ENCODE measurements around the gene MMP19. TPM values are rescaled to one million over a fixed set of nuclear protein-coding genes. Genes with fewer than 3 reads are reported as not detected.
"Not testable (repeated sequence)": the region's sequence is repeated elsewhere in the genome, so short reads cannot be mapped to it uniquely, and the experiment has no call there.

MMP19 gene
- total and polyA plus RNA-seq, 8 donors = 0.63 to 7.5 (median 3.0) TPM

- H3K27me3 ChIP-seq = no peaks in the 10 kb centered on the region
- H3K27ac ChIP-seq = no peak overlapping the region
- intact Hi-C loops (cut with DNase I) = no loop called here
- no peak for TF ChIP-seq CTCF (IDR thresholded peaks at IDR 0.05)
- no peak overlapping the region for H3K4me3 ChIP-seq
- FAIRE-seq (no peak), ATAC-seq (no peak), DNase-seq (no peak)
- no peaks in the 10 kb centered on the region for H3K4me1 ChIP-seq
- no peaks in the 10 kb centered on the region for H3K9me3 ChIP-seq
- H3K36me3 ChIP-seq = no peaks in the 10 kb centered on the region
- WGBS, 2 donors = 94% methylated on average over 4 of the region's 4 CpGs
Measured at GRCh38 chr12:55843431-55843830, 695 bp upstream of the MMP19 start.

GRCh38 chr12:55840581-55841351 lies 2.0 kb downstream of the MMP19 start:
- Histone ChIP-seq H3K36me3 (no peaks in the 10 kb centered on the region), H3K9me3 (no peaks in the 10 kb centered on the region), H3K4me1 (no peaks in the 10 kb centered on the region), H3K27me3 (no peaks in the 10 kb centered on the region), H3K4me3 (no peak overlapping the region), H3K27ac (no peak overlapping the region)
- WGBS, 2 donors = 84% methylated on average over 11 of the region's 11 CpGs
- intact Hi-C loops (cut with DNase I) = no loop called here
- DNase-seq (no peak), ATAC-seq (no peak), FAIRE-seq (no peak)
- no peak for TF ChIP-seq CTCF (IDR thresholded peaks at IDR 0.05)

GRCh38 chr12:55839345-55840140 lies 3.2 kb downstream of the MMP19 start:
- Histone ChIP-seq H3K4me3 (no peak overlapping the region), H3K9me3 (no peaks in the 10 kb centered on the region), H3K36me3 (no peaks in the 10 kb centered on the region), H3K27me3 (no peaks in the 10 kb centered on the region), H3K4me1 (no peaks in the 10 kb centered on the region), H3K27ac (no peak overlapping the region)
- FAIRE-seq (no peak), DNase-seq (no peak), ATAC-seq (no peak)
- no peak for TF ChIP-seq CTCF (IDR thresholded peaks at IDR 0.05)
- intact Hi-C loops (cut with DNase I) = loop anchor here in 1 of 3 donors (10.0 kb wide), 1 partner anchor 65 kb away; no protein-coding TSS in a partner anchor
- 79 to 83% methylated on average over 11 of the region's 11 CpGs for WGBS, 2 donors

- no peak for TF ChIP-seq CTCF (IDR thresholded peaks at IDR 0.05)
- intact Hi-C loops (cut with DNase I) = loop anchor here in 1 of 3 donors (10.0 kb wide), 1 partner anchor 66 kb away; no protein-coding TSS in a partner anchor
- ATAC-seq = no peak
- no peaks in the 10 kb centered on the region for H3K9me3 ChIP-seq
- H3K4me3 ChIP-seq = no peak overlapping the region
- H3K27ac ChIP-seq = no peak overlapping the region
- FAIRE-seq = no peak
- no peaks in the 10 kb centered on the region for H3K36me3 ChIP-seq
- 93 to 98% methylated on average over 3 of the region's 3 CpGs for WGBS, 2 donors
- DNase-seq = no peak
- H3K27me3 ChIP-seq = no peaks in the 10 kb centered on the region
- H3K4me1 ChIP-seq = no peaks in the 10 kb centered on the region
Measured at GRCh38 chr12:55838361-55838760, 4.4 kb downstream of the MMP19 start.

GRCh38 chr12:55834400-55834799 lies 8.3 kb downstream of the MMP19 start:
- not testable (repeated sequence) for DNase-seq, FAIRE-seq
- intact Hi-C loops (cut with DNase I) = loop anchor here in 1 of 3 donors (10.0 kb wide), 1 partner anchor 70 kb away; no protein-coding TSS in a partner anchor

More at GRCh38 chr12:55834400-55834799, 8.3 kb downstream of the MMP19 start:
- H3K4me1 ChIP-seq, H3K9me3 ChIP-seq, H3K27ac ChIP-seq, ATAC-seq, H3K4me3 ChIP-seq, H3K36me3 ChIP-seq, H3K27me3 ChIP-seq: not testable (repeated sequence)
- WGBS, 2 donors = 75 to 88% methylated on average over 6 of the region's 6 CpGs

Measured in pancreas (tissue), 10 donors.